Memory B cell (primary cell): ENCODE measurements around the gene GRM3.

ENCODE experiments used
- ATAC-seq: fragments of 150-1000 bp; cut with Tn5 transposase; 2 replicates; pipeline ENCODE4 v1.10.0; 2021; ENCODE audit warnings: low read depth, mild to moderate bottlenecking, moderate library complexity
- DNase-seq, 2 donors: peaks; one replicate each; pipeline ENCODE4 v3.0.0; 2022; ENCODE audit warnings: low spot score in 2 of 2
- H3K27ac Mint-ChIP-seq: one replicate; pipeline ENCODE4 v1.8.0; 2022; ENCODE audit warnings: mild to moderate bottlenecking, moderate library complexity, mixed read lengths
- H3K27me3 Mint-ChIP-seq: one replicate; pipeline ENCODE4 v1.8.0; 2022; ENCODE audit warnings: mixed read lengths
- H3K36me3 Mint-ChIP-seq: one replicate; pipeline ENCODE4 v1.8.0; 2022; ENCODE audit warnings: mild to moderate bottlenecking, mixed read lengths
- H3K4me1 Mint-ChIP-seq: one replicate; pipeline ENCODE4 v1.8.0; 2022; ENCODE audit warnings: mixed read lengths
- H3K4me3 Mint-ChIP-seq: one replicate; pipeline ENCODE4 v1.8.0; 2022; ENCODE audit warnings: mild to moderate bottlenecking, moderate library complexity, mixed read lengths
- H3K9me3 Mint-ChIP-seq: one replicate; pipeline ENCODE4 v1.8.0; 2022; ENCODE audit warnings: mixed read lengths

The GRM3 gene

DNA sequence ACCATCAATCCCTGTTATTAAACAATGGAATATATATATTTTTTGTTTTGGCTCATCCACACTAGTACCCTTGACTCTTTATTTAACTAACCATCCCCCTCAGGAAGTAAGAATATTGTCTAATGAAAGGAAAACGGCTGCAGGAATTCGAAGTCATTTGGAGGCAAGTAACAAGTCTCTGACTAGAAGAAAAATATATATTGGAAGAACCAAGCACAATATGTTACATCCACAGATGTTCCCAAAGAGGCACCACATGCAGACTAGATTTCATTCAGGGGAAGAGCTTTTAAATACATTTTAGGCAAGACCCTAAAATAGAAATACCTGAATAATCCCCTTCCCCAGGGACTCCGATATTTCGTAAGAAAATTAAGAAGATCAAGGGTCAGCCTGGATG, 104.5 kb downstream of the GRM3 start:
- Mint-ChIP-seq H3K27me3 (peaks cover 1% of the 10 kb centered on the region), H3K36me3 (no peaks in the 10 kb centered on the region), H3K4me1 (no peaks in the 10 kb centered on the region), H3K9me3 (no peaks in the 10 kb centered on the region), H3K27ac (no peak overlapping the region), H3K4me3 (no peak overlapping the region)
- ATAC-seq (no peak), DNase-seq (no peak)

DNA sequence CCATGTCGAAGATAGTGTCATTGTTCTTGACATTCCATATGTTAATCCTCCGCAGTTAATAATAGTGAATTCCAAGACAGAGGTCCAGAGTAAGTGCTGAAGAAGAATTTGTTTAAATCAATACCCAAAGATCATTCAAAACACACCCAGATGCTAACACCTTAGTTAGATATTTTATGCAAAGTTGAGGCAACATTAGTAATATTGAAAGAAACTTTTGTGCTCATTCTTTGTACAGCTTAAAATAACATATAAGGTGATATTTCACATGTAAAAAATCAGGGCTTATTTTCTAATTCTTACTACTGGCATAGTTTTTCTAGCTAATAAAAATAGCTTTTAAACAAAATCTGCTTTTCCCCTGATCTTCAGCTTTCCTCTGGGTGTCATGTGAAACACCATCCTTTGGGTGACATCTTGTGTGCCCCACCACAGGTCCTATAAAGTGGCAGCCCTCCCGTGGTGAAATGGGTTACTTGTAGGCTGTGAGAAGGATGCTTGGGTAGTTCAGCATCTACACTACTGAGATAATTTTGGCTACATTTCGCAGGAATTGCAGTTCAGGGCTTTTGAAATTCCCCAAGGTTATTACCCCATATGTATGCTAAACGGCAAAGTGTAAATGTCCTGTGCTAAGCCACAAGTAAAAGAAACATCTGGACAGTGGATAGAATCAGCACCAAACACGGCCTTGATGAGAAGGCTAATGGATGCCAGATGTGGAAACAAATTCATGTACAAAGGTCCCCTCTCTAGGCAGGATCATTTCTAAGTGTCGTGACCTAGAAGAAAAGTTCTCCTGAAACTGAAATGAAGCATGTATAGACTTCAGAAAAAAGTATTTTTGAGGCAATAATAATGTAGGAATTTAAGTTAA, 105.4 kb downstream of the GRM3 start:
- Mint-ChIP-seq H3K4me1 (no peaks in the 10 kb centered on the region), H3K36me3 (no peaks in the 10 kb centered on the region), H3K9me3 (no peaks in the 10 kb centered on the region), H3K27me3 (peaks cover 1% of the 10 kb centered on the region), H3K4me3 (no peak overlapping the region), H3K27ac (no peak overlapping the region)
- no peak for DNase-seq
- no peak for ATAC-seq

DNA sequence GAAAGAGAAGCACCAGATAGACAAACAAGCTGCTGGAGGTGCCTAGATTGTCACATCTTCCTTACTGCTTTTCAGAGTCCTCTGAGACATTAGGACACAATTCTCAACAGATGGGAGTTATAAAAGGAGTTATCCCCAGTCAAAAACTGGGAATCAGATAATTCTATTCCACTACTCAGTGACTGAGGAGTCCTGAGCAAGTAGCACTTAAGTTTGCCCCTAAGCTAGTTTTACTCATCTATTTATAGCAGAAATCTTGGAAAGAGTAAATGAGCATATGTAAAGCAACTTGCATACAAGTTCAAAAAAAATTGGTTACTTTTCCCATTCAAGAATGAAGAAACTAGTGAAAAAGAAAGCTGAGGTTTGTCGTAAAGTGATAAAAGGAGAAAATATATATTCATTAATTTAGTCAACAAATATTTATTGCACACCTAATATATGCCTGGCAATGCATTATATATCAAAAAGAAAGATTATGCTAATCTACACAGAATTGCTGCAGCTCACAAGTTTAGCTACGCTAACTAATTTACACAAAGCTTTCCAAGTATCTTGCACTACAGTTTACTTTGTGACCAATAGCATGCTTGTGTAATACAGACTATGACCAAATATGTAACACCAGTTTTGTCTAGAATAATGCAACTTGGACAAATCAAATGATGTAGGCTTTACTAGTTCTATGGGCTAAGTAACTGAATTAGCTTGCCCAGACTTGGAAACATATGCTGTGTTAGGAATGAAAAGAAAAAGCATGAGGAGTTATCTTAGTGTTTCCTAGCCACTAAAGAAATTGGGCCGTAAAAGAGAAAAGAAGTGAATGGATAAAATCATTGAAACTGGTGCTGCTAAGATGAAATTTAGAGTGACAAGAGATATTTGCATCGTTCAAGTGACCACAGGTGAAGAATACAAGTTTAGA, 106.3 kb downstream of the GRM3 start:
- Mint-ChIP-seq H3K4me1 (no peaks in the 10 kb centered on the region), H3K4me3 (no peak overlapping the region), H3K27ac (no peak overlapping the region), H3K36me3 (no peaks in the 10 kb centered on the region), H3K9me3 (no peaks in the 10 kb centered on the region), H3K27me3 (peaks cover 1% of the 10 kb centered on the region)
- DNase-seq (no peak), ATAC-seq (no peak)

DNA sequence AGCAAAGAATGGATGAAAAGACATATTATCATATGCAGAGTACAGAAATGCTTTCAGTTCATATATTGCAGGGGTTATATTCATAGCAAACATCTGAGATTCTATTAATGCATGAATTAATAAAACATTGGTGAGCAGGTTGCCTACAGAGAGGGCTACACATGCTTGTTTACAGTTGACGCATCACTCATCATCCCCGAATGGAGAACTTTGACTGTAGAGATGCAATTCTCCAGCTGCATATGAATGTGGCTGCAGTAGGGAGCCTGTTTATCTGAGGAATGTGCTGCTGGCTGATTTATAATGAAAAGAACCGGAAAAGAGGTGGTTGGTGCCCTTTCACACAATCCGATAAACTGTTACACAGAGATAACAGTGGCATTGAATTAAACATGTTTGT, 116.5 kb downstream of the GRM3 start:
- H3K36me3 Mint-ChIP-seq = no peaks in the 10 kb centered on the region
- H3K27me3 Mint-ChIP-seq = peaks cover 7% of the 10 kb centered on the region
- H3K9me3 Mint-ChIP-seq = peaks cover 2% of the 10 kb centered on the region
- H3K4me1 Mint-ChIP-seq = no peaks in the 10 kb centered on the region
- no peak overlapping the region for H3K27ac Mint-ChIP-seq
- ATAC-seq (no peak), DNase-seq (no peak)
- H3K4me3 Mint-ChIP-seq = no peak overlapping the region

DNA sequence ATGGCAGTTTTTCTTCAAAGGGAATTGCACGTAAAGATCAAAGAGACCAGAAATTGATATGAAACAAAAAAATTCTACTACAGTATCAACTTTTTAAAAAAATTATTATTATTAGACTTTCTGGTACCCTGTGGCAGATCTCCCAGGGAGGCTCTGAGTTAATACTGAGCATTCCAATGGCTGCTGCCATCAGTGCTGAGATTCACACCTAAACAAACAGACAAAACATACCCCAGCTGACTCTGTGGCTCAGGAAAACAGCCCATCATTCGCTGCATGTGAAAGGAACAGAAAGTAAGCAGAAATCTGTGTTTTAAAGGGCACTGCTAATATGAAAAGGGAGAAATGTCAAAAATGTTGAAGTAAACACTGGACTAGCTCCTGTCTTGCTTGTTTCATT, 118.4 kb downstream of the GRM3 start:
- Mint-ChIP-seq H3K4me1 (no peaks in the 10 kb centered on the region), H3K36me3 (no peaks in the 10 kb centered on the region), H3K4me3 (no peak overlapping the region), H3K27ac (no peak overlapping the region), H3K9me3 (peaks cover under 1% of the 10 kb centered on the region), H3K27me3 (peaks cover 4% of the 10 kb centered on the region)
- no peak for ATAC-seq
- DNase-seq = no peak

DNA sequence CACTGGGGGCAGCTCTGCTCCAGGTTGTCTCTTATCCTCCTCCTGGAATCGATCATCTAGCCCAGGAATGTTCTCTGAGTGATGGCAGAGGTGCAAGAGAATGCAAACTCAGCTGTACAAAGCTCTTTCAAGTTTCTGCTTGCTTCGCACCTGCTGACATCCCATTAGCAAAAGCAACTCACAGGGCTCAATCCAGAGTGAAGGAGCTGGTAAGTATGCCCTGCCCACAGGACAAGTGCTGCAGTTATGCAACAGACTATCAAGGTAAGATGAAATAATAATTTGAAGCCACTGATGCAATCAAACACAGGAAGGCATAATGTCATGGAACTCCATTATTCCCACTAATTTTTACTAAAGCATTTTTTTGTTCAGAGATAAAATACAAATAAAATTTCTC, 122.2 kb downstream of the GRM3 start:
- Mint-ChIP-seq H3K27ac (no peak overlapping the region), H3K9me3 (no peaks in the 10 kb centered on the region), H3K27me3 (peaks cover 2% of the 10 kb centered on the region), H3K4me3 (no peak overlapping the region), H3K36me3 (no peaks in the 10 kb centered on the region), H3K4me1 (no peaks in the 10 kb centered on the region)
- ATAC-seq (no peak), DNase-seq (no peak)

DNA sequence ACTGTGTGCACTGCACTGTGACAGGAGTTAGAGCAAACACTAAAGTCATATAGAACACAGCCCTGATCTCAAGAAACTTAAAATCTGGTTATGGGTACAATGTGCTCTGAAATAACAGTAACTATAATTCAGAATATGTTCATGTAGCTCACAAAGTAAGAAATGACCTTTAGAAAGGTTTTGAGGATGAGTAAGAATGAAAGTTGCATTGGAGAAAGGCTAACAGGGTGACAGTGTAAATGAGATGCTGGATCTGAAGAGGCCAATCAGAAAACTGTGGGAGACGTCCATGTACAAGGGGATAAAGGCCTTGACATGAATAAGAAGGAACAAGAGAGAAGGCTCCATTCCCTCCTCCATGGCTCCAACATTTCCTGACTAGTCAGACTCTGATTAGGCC, 124.7 kb downstream of the GRM3 start:
- Mint-ChIP-seq H3K27ac (no peak overlapping the region), H3K4me3 (no peak overlapping the region), H3K4me1 (no peaks in the 10 kb centered on the region), H3K27me3 (no peaks in the 10 kb centered on the region), H3K9me3 (no peaks in the 10 kb centered on the region), H3K36me3 (no peaks in the 10 kb centered on the region)
- no peak for ATAC-seq
- no peak for DNase-seq

DNA sequence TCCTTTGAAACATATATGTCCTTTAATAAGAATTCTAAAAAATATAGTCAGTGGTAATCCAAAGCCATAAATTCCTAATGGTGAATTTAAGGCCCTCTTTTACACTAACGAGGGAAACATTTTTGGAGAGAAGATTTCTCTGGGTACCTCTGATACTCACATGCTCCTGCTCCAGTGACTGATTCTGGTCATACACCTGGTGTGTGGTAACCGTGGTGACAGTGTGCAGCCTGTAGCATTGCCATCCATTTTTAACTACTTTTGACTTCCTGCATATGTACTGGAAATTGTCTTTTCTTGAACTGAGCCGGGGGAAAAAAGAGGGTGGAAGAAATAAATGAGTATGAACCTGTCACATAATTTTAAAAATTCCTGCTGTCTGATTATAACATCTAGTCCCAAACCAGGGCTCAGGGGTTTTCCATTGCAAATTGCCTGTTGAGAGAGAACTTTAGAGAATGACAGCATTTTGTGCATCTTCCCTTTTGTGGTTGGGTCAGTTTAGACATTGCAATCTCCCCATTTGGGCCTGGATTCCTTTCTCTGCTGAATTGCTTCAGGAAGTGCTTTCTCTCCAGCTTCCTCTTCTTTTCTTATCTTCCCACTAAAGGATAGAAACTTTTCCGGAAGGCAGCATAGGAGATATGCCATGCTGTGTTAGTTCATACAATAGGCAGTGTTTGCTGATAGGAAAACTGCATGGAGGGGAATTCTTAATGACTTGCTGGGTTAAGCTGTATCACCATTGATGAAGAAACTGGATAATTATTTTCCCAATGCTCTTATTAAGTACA, 125.5 kb downstream of the GRM3 start:
- no peak for ATAC-seq
- Mint-ChIP-seq H3K27ac (no peak overlapping the region), H3K4me1 (no peaks in the 10 kb centered on the region), H3K9me3 (no peaks in the 10 kb centered on the region), H3K27me3 (no peaks in the 10 kb centered on the region), H3K4me3 (no peak overlapping the region), H3K36me3 (no peaks in the 10 kb centered on the region)
- DNase-seq = no peak

DNA sequence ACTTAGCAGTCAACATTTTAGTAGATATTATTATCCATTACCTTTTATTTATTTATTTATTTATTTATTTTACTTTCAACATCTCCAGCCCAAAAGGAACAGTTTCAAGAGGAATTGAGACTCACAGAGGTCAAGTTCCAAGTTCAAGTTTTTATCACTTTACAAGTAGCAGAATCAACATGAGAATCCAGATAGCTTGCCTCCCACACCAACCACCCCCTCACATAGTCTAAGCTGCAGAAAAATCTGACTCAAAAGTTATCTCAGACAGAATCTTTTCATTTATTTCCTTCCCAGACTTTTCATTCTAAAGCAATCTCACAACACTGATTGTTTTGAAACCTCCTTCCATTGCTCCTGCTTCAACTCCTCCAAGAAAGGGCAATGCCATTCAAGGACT, 129.6 kb downstream of the GRM3 start:
- H3K4me1 Mint-ChIP-seq = no peaks in the 10 kb centered on the region
- H3K36me3 Mint-ChIP-seq = no peaks in the 10 kb centered on the region
- no peak for ATAC-seq
- no peaks in the 10 kb centered on the region for H3K27me3 Mint-ChIP-seq
- H3K27ac Mint-ChIP-seq = no peak overlapping the region
- no peaks in the 10 kb centered on the region for H3K9me3 Mint-ChIP-seq
- no peak overlapping the region for H3K4me3 Mint-ChIP-seq
- DNase-seq = no peak

DNA sequence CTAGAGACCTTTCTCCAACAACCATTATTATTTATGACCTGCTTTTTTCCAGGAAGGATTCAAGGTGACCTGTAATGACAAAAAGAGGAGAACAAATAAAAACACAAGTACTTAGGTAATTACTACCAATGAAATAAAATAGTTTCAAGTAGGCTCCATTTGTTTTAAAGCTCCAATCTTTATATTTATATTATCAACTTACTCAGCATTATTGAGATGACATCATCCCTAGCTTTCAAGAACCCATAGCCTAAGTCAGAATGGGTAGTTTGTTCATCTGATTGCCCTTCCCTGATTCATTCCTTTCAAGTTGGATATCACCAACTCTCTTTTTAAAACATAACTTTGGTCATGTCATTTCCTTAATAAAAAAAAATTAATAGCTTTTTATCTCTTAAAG, 131.5 kb downstream of the GRM3 start:
- H3K4me3 Mint-ChIP-seq = no peak overlapping the region
- ATAC-seq = no peak
- no peak overlapping the region for H3K27ac Mint-ChIP-seq
- H3K4me1 Mint-ChIP-seq = no peaks in the 10 kb centered on the region
- H3K27me3 Mint-ChIP-seq = no peaks in the 10 kb centered on the region
- H3K36me3 Mint-ChIP-seq = no peaks in the 10 kb centered on the region
- H3K9me3 Mint-ChIP-seq = no peaks in the 10 kb centered on the region
- DNase-seq = no peak

DNA sequence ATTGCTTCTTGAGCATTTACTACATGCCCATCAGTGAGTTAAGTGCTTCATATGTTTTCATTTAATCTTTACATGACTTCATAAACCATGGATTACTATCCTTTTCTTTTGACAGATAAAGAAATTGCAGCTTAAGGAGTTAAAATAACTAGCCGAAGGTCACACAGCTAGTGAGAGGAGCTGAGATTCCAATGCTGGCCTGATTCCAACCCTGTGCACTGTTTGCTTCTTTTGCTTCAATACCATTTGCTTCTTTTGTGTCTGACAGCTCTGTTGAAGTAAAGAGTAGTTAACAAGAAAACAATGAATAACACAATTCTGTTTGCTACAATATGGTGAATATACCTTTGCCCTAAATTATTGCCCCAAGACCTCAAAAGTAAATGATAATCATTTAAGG, 132.4 kb downstream of the GRM3 start:
- Mint-ChIP-seq H3K4me1 (no peaks in the 10 kb centered on the region), H3K27me3 (no peaks in the 10 kb centered on the region), H3K4me3 (no peak overlapping the region), H3K36me3 (no peaks in the 10 kb centered on the region), H3K27ac (no peak overlapping the region), H3K9me3 (no peaks in the 10 kb centered on the region)
- no peak for ATAC-seq
- no peak for DNase-seq

DNA sequence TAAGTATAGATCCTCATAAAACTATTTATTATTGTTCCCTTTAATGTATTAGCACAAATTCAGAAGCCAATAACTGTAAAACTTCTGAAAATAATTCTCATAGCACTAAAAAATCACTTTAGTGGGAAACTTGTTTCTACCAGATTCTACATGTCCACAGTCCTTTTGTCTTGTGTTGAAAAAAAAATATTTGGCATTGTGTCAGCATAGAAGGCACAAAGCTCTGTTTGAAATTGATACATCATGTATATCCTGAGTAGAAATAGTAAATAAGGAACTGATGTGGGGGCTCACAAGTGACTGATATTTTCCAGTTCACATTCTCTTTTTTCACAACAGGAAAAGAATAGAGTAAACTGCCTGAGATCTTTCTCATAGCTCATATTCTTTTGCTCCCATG, 134.6 kb downstream of the GRM3 start:
- Mint-ChIP-seq H3K9me3 (no peaks in the 10 kb centered on the region), H3K27me3 (no peaks in the 10 kb centered on the region), H3K4me3 (no peak overlapping the region), H3K36me3 (no peaks in the 10 kb centered on the region), H3K27ac (no peak overlapping the region), H3K4me1 (no peaks in the 10 kb centered on the region)
- ATAC-seq (no peak), DNase-seq (no peak)

DNA sequence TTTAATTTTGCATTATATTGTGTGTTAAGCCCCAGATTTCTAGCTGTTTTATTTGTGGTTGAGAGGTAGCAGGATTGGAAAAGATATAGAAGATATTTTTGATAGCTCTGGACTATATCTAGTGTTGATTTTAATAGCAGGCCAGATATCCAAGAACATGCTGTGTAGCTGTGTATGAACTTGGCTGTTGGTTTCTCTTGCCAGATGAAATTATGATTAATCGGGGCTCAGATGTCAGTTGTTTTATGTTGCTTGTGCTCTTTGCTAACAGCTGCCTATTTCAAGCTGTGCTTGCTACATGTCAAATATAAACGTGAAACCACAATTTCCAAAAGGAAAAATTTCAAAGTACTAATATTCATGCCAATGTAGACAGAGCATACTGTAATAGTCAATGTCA, 141.1 kb downstream of the GRM3 start:
- ATAC-seq (no peak), DNase-seq (no peak)
- no peaks in the 10 kb centered on the region for H3K27me3 Mint-ChIP-seq
- H3K27ac Mint-ChIP-seq = no peak overlapping the region
- peaks cover 2% of the 10 kb centered on the region for H3K4me1 Mint-ChIP-seq
- no peaks in the 10 kb centered on the region for H3K36me3 Mint-ChIP-seq
- no peaks in the 10 kb centered on the region for H3K9me3 Mint-ChIP-seq
- H3K4me3 Mint-ChIP-seq = no peak overlapping the region

DNA sequence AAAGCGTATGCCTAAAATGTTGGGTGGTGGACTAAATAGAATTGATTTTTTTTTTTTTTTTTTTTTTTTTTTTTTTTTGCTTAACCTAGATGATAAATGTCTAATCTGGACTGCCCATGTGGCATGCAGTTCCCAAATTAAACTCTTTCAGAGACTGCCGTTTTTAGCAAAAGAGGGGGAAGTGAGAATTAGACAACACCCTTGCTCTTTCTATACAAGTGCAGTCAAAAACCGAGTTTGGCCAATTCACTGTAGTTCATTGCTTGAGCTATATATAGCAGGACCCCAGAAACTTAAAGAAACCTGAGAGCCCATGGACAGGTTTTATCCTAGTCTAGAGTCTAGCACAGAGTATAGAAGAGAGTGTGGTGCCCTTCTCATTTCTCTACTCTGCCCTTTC, 141.9 kb downstream of the GRM3 start:
- DNase-seq (no peak), ATAC-seq (no peak)
- Mint-ChIP-seq H3K4me1 (peaks cover 2% of the 10 kb centered on the region), H3K27ac (no peak overlapping the region), H3K27me3 (no peaks in the 10 kb centered on the region), H3K4me3 (no peak overlapping the region), H3K36me3 (no peaks in the 10 kb centered on the region), H3K9me3 (no peaks in the 10 kb centered on the region)
